ENCODE measurements around the gene PAQR5.
"Not testable (repeated sequence)": the region's sequence is repeated elsewhere in the genome, so short reads cannot be mapped to it uniquely, and the experiment has no call there.

PAQR5 gene

DNA sequence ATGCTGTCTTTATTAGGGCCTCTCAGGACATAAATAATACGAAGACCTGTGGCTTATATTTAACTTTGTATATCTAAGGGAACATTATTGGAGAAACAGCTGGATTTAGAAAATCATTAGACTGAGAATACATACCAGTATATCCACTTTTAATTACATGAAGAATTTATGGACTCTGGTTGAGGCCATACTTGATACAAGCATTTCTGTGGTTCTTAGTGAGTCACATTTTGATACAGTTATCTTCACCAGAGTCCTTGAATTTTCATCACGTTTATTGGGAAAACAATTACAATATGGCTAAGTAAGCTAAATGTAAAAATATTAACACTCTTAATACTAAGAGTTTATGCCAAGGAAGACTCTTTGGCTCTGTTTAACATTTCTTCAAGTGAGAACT lies 125.3 kb downstream of the PAQR5 start:
- no peak for DNase-seq (ENCODE audit: low spot score)

GRCh38 chr15:69424748-69425413 lies 126.2 kb downstream of the PAQR5 start:
- no peak for DNase-seq (ENCODE audit: low spot score)

DNA sequence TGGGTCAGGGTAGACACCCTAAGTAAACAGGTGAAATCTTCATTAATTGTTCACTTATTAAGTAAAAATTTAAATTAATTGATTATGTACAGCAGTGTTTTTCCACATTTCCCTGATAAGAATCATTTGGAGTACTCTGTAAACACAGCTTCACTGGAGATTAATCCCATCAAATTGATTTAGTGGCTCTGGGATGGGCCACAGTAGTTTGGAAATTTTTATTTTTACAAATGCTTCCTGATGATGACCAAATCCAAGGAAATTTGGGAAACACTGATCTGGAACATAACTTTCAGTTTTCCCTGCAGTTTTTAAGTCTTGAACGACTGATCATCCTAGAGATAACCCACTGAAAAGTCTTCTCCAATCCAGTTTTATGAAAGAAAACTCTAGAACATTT lies 135.1 kb downstream of the PAQR5 start:
- no peak for DNase-seq (ENCODE audit: low spot score)

- DNase-seq (ENCODE audit: low spot score), result no peak
Observed at GRCh38 chr15:69434238-69434637, 135.5 kb downstream of the PAQR5 start.

DNA sequence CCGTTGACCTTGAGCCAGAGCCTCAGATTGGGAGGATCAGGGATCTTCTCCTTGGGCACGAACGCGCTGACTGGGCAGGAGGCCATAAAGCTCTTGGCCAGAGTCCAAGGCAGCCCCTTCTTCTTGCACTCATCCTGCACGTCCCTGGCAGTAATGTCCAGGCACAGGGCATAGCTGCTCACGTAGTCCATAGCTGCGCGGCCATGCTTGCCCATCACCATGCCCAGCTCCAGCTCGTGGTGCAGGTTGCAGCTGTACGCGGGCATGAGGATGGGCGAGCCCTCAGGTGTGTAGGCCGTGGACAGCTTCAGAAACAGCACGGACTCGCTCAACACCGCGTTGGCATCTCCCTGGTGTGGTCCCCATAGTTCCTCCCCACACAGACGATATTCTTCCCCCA lies 136.0 kb downstream of the PAQR5 start:
- no peak for DNase-seq (ENCODE audit: low spot score)

DNA sequence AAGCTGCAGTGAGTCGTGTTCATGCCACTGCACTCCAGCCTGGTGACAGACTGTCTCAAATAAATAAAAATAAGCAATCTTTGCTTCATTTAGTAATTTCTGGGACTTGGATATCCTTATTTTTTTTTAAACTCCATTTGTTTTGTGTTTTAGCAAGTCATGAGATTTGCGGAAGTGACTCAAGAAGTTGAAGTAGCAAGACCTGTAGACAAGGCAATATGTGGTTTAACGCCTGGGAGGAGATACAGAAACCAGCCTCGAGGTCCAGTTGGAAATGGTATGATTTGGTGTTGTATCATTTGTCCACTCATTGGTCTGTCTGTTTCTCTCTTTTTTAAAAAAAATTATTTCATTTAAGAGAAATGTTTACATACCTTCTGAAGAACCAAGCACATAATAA lies 137.3 kb downstream of the PAQR5 start:
- DNase-seq (ENCODE audit: low spot score), result no peak

GRCh38 chr15:69436951-69437350 lies 138.2 kb downstream of the PAQR5 start:
- no peak for DNase-seq (ENCODE audit: low spot score)

DNA sequence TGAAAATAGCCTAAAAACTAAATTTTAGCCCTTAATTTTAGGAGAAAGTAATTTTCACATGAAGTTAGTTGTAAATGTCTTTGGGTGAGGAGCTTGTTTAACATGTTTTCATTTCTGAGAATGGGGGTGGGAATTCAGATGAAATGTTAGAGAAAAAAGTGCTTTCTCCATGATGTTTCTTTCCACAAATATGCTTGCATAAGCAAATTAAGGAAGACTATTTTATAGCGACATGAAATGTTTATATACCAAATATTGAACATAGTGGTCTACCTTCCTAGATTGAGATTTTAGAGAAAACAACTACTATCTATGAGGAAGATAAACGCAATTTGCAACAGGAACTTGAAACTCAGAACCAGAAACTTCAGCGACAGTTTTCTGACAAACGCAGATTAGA lies 140.9 kb downstream of the PAQR5 start:
- no peak for DNase-seq (ENCODE audit: low spot score)

DNA sequence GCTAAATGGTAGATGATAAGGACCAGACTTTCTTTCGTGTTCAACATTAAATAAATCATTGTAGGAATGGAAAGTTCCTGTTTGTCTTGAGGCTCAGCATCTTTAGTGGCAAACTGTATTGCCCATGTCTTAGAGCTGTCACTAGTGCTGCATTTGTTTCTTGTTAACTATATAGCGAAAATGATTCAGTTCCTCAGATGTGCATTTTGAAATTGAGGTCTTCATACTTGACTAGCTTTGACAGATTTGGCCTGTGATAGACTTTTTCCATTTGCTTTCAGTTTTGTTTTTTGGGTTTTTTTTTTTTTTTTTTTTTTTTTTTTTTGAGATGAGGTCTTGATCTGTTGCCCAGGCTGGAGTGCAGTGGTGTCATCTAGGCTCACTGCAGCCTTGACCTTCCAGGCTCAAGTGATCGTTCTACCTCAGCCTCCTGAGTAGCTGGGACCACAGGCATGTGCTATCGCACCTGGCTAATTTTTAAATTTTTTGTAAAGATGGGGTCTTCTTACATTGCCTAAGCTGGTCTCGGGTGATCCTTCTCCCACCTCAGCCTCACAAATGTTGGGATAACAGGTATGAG lies 144.4 kb downstream of the PAQR5 start:
- DNase-seq (ENCODE audit: low spot score), result no peak

GRCh38 chr15:69444686-69445085 lies 146.0 kb downstream of the PAQR5 start:
- no peak for DNase-seq (ENCODE audit: low spot score)

- no peak for DNase-seq (ENCODE audit: low spot score)
Observed at GRCh38 chr15:69446953-69447352, 148.2 kb downstream of the PAQR5 start.

GRCh38 chr15:69450221-69450620 lies 151.5 kb downstream of the PAQR5 start:
- DNase-seq (ENCODE audit: low spot score), result not testable (repeated sequence)

DNA sequence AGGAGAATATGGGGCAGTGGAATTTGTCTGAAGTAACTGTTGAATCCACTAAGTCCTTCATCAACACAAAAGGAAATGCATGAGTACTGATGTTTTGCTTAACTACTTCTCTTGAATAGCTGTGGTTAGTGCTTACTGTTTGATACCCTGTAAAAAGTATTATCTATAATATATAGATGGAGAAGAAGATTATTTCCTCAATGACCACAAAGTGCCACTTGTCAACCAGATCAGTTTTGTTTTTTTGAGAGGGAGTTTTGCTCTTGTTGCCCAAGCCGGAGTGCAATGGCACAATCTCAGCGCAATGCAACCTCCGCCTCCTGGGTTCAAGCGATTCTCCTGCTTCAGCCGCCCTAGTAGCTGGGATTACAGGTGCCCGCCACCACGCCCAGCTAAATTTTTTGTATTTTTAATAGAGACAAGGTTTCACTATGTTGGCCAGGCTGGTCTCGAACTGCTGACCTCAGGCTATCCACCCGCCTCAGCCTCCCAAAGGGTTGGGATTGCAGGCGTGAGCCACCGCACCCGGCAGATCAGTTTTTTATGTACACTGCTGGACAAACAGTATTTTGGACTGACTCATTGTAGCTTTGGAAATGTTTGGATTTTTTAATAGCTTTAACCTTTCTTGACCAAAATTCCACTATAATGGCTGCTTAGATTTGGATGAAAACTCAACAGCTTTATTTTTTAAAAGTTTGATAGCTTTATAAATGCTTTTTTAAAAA lies 152.4 kb downstream of the PAQR5 start:
- DNase-seq (ENCODE audit: low spot score), result no peak

GRCh38 chr15:69451951-69452691 lies 153.4 kb downstream of the PAQR5 start:
- no peak for DNase-seq (ENCODE audit: low spot score)

DNA sequence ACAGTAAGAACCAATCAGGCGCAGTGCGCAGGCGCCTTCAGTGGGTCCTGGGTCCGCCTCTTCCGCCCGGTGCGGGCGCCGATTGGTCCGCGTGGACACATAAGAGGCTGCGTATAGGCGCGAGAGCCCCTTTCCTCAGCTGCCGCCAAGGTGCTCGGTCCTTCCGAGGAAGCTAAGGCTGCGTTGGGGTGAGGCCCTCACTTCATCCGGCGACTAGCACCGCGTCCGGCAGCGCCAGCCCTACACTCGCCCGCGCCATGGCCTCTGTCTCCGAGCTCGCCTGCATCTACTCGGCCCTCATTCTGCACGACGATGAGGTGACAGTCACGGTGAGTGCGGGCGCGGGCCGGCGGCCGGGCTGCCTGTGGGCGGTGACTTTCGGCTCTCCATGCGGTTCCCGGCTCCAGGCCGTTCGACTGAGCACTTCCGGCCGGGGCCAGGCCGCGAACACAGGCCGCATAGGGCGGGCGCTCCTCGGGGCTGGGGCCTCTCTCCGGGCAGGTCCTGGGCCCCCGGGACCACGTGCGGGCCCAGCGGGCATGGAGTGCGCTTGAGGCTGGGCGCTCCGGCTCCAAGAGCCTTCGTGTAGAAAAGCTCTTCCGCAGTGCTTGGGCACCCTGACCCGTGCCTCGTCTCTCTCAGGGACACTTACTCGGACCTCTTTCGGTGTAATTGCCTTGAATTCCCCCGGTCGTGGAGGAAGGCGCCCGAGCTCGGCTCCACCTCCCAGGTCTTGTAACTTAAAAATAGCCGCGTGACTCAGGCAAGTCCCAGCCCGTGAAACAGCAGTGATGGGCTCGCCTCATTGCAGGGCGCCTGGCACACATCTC lies 154.2 kb downstream of the PAQR5 start, which contains the start of gene RPLP1:
Gene RPLP1, plus strand, starts transcription at position 127 of the 830 bp plus-strand sequence. Its CDS starts 131 bp downstream, at position 258.
- DNase-seq (ENCODE audit: low spot score), result peak; percentile 95

GRCh38 chr15:69454953-69455352 lies 156.2 kb downstream of the PAQR5 start:
- DNase-seq (ENCODE audit: low spot score), result no peak

- no peak for DNase-seq (ENCODE audit: low spot score)
Observed at GRCh38 chr15:69456208-69457166, 157.8 kb downstream of the PAQR5 start.
